Mucosa of descending colon (tissue), 3 donors: ENCODE measurements around the gene NUDT4B. TPM values are rescaled to one million over a fixed set of nuclear protein-coding genes. Genes with fewer than 3 reads are reported as not detected.
"Not testable (repeated sequence)": the region's sequence is repeated elsewhere in the genome, so short reads cannot be mapped to it uniquely, and the experiment has no call there.

Experiments
- ATAC-seq: fragments of 200-7000 bp; cut with Tn5 transposase; one replicate; pipeline ENCODE4 v1.9.1; 2020; ENCODE audit warnings: mild to moderate bottlenecking, moderate library complexity
- DNase-seq, 3 donors: peaks; one replicate each; pipeline ENCODE4 v3.0.0-alpha.2; 2020
- H3K36me3 ChIP-seq: fragments of 200-600 bp; one replicate; pipeline ENCODE4 v1.8.0; 2021; ENCODE audit warnings: low read depth, mild to moderate bottlenecking
- H3K4me1 ChIP-seq: fragments of 200-600 bp; one replicate; pipeline ENCODE4 v1.8.0; 2021; ENCODE audit warnings: low read depth, mild to moderate bottlenecking
- H3K4me3 ChIP-seq: fragments of 200-600 bp; one replicate; pipeline ENCODE4 v1.8.0; 2021; ENCODE audit warnings: mild to moderate bottlenecking
- H3K9me3 ChIP-seq: fragments of 200-600 bp; one replicate; pipeline ENCODE4 v1.8.0; 2021; ENCODE audit warnings: mild to moderate bottlenecking
- intact Hi-C, 2 donors: fragments of 100-400 bp; cut with DNase I in 1 of 2; cut with micrococcal nuclease in 1 of 2; formaldehyde crosslinking; loops; one replicate each; pipeline versions ENCODE4 v1.11.0 to v1.11.1; 2022; cut with DNase I, micrococcal nuclease
- total RNA-seq, 3 donors: library from RNA; stranded (reverse); fragmentation: NEBNext Ultra II Directional in 2 of 3; extraction: Animal tissue kit (Norgen Biotek cat#: 25700) in 2 of 3; gene quantifications; one replicate each; pipeline versions ENCODE4 v1.2.1 to v1.2.4, GENCODE V29; 2021 to 2023
- donor health status: DM: no; HTN: no; CAD: no; lungs with moderate emphysema.
- donor health status: DM: no; HTN: no; CAD: no.
- donor health status: DM: no; HTN: yes; CAD: no.

NUDT4B gene
- total RNA-seq, 3 donors from 2014 or later, result 0.61 to 1.4 TPM; not detected in 1

DNA sequence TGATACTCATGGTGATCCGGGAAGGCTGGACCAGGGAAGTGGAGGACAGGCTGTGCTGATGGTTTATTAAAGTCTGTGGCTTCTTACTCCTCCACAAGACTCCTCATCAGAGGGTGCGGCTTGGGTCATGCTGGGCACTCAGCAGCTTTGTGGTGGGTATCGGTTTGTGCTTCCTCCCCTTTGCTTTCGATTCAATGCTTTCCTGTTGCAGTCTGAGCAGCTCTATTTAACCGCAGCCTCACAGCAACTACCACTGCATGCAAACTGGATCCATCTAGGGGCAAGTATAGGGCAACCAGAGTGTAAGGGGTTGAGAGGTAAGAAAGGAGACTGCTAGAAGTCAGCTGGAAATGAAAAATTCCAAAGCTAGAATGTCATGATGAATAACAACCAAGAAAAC lies 9.8 kb downstream of the NUDT4B start:
- H3K4me3 ChIP-seq, intact Hi-C loops, H3K36me3 ChIP-seq, H3K4me1 ChIP-seq, DNase-seq, H3K9me3 ChIP-seq: not testable (repeated sequence)
- ATAC-seq, result peak; percentile 86

DNA sequence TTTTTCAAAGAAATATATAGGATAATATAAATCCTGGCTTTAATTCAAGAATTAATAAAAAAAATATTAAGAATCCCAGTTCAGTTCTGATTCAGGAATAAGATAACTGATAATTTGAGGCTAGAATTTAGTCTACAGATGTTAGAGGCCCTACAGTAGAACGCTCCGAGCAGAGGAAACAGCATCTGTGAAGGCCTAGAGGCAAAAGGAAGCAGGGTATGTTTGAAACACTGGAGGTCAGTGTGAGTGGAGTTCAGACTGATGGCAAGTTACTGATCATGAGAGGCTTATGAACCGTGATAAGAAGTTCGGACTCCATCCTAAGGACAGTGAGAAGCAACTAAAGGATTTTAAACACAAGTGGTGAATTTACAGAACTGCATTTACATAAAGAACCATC lies 10.4 kb downstream of the NUDT4B start:
- H3K9me3 ChIP-seq, H3K4me1 ChIP-seq, H3K36me3 ChIP-seq, H3K4me3 ChIP-seq, DNase-seq, intact Hi-C loops: not testable (repeated sequence)
- ATAC-seq, result peak; percentile 43

DNA sequence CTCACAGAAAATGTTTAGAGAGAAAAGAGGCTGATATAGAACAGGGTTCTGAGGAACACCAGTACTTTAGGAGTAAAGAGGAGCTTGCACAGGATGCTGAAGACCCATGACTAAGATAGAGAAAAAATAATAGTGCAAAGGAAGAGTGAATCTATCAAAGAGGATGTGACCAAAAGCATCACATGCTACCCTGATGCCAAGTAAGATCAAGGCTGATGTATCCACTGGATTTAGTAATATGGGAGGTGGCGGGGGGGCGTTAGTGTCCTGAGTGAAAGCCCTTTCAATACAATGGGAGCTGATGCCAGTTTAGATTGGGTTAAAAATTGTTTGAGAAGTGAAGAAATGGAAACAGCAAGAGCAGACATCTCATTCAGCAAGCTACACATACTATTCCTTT lies 11.2 kb downstream of the NUDT4B start:
- ATAC-seq, H3K36me3 ChIP-seq, H3K9me3 ChIP-seq, H3K4me3 ChIP-seq, intact Hi-C loops, H3K4me1 ChIP-seq: not testable (repeated sequence)
- peak in 2 of 3 donors; percentile 6 to 27 for DNase-seq

DNA sequence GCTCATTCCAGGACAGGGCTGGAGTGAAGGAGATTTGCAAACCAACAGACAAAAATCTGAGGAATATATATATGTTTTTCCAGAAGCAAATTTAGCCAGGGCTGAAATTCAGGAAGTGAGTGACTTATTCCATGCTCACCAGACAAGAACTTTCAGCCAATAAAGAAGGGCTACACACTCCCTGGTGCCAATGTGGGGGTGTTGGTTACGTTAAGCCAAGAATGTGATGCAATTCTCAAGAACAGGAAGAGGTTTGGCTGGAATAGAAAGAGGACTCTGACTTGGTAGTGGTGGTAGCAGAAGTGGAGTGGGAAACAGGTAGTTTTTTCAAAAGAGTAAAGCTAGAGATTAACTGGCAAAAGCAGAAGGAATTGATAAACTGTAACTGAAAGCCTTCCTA lies 11.6 kb downstream of the NUDT4B start:
- DNase-seq, H3K4me3 ChIP-seq, H3K4me1 ChIP-seq, H3K9me3 ChIP-seq, H3K36me3 ChIP-seq, intact Hi-C loops: not testable (repeated sequence)
- peak; percentile 73 for ATAC-seq

DNA sequence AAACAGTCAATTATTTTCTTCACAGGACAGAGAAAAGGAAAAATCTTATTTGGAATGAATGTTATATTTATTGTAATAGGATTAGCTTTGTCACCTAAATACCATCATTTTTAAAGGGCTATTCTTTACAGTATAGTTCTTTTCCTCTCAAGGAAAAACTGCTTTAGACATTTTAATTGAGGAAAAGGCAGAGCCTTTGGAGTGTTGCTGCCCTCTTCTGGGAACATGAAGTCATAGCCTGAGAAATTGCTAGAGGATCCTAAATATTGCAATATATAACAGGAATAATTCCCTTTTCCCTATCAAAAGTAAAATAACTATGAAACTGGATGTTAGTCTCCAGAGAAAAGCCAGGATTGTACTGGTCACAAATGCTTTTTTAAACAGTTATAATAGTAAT lies 12.8 kb downstream of the NUDT4B start:
- H3K9me3 ChIP-seq, DNase-seq, H3K4me1 ChIP-seq, H3K4me3 ChIP-seq, intact Hi-C loops, H3K36me3 ChIP-seq: not testable (repeated sequence)
- ATAC-seq, result peak; percentile 73

DNA sequence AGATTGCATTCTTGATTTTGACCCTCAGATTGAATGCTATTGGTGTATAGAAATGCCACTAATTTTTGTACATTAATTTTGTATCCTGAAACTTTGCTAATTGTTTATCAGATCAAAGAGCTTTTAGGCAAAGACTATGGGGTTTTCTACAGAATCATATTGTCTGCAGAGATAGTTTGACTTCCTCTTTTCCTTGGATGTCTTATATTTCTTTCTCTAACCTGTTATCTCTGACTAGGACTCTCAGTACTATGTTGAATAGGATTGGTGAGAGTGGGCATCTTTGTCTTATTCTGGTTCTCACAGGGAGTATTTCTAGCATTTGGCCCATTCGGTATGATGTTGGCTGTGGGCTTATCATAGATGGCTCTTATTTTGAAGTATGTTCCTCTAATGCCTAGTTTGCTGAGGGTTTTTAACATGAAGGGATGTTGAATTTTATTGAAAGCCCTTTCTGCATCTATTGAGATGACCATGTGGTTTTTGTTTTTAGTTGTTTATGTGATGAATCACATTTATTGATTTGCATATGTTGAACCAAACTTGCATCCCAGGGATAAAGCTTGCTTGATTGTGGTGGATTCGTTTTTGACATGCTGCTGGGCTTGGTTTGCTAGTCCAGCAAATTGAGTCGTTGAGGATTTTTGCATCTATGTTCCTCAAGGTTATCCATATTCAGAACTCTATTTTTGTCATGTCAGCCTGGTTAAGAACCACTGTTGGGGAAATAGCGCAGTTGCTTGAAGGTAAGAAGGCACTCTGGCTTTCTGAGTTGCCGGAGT lies 16.9 kb downstream of the NUDT4B start:
- H3K4me3 ChIP-seq, H3K36me3 ChIP-seq, H3K9me3 ChIP-seq, DNase-seq, ATAC-seq, intact Hi-C loops, H3K4me1 ChIP-seq: not testable (repeated sequence)

DNA sequence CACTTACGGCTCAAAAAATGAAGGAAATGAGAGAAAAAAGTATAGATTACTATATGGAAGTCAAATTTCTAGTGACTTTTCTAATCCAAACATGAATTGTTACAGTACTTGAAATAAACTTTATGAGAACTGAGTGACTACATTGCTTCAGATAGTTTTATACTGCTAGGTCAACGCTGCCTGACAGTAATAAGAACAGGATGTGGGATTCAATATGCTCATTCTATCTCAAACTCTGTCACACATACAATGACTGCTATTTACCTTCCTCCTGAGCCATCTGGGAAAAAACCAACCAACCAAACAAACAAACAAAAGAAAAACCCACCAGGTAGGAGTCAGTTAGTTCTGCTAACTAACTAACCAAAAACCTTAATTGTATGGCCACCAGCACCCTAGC lies 20.0 kb downstream of the NUDT4B start:
- H3K4me3 ChIP-seq, H3K4me1 ChIP-seq, DNase-seq, H3K36me3 ChIP-seq, intact Hi-C loops, H3K9me3 ChIP-seq, ATAC-seq: not testable (repeated sequence)

DNA sequence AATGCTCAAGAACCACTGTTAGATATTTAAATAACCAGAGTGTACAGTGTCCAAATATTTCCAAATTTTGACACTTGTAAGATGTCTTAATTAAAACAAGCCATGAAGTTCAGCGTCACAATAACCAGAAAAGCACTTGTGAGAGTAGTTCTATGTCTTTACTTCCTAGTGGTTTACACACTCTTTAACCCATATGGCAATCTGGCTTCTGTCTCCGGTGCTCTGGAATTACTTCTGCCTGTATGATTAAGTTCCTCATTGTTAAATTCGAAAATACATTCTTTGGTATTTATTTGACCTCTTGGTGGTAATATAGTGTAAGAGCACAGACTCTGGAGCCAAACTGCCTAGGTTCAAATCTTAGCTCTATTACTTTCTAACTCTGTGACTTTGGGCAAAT lies 20.9 kb downstream of the NUDT4B start:
- intact Hi-C loops, ATAC-seq, DNase-seq, H3K4me1 ChIP-seq, H3K9me3 ChIP-seq, H3K36me3 ChIP-seq, H3K4me3 ChIP-seq: not testable (repeated sequence)

DNA sequence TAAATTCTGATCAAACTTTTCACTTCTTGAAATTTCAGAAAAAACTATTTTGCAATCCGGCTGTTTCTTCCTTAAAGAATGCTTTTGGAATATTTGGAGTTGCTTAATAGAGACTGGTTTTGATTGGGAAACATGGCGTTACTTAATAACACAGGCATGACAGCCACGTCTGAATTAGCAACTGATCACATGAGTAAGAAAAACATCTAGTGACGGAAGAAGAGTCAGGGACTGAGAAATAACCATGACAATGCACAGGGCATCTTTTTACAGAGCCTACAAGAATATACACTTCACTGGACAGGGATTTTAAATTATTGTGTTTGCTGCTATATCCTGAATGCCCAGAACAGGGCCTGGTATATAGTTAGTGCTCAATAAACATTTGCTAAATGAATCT lies 25.1 kb downstream of the NUDT4B start:
- H3K4me3 ChIP-seq, H3K4me1 ChIP-seq, DNase-seq, H3K36me3 ChIP-seq, intact Hi-C loops, H3K9me3 ChIP-seq: not testable (repeated sequence)
- ATAC-seq, result peak; percentile 37

DNA sequence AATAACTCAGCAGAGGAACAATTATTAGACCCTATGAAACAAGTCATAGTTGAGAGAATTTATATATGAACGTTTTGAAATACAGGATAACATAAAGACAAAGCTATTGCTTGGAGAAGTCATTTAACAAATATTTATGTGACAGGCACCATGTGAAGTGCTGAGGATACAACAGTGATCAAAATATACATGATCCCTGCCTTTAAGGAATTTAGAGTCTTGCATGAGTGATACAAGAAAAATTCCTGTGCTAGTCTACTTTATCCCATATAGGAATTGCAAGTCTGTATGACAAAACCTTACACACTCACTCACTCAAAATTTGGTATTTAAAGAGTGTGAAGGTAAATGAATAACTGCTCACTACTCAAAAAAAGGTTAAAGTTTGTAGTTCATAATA lies 25.5 kb downstream of the NUDT4B start:
- H3K4me3 ChIP-seq, H3K36me3 ChIP-seq, intact Hi-C loops, H3K4me1 ChIP-seq, DNase-seq, ATAC-seq, H3K9me3 ChIP-seq: not testable (repeated sequence)

DNA sequence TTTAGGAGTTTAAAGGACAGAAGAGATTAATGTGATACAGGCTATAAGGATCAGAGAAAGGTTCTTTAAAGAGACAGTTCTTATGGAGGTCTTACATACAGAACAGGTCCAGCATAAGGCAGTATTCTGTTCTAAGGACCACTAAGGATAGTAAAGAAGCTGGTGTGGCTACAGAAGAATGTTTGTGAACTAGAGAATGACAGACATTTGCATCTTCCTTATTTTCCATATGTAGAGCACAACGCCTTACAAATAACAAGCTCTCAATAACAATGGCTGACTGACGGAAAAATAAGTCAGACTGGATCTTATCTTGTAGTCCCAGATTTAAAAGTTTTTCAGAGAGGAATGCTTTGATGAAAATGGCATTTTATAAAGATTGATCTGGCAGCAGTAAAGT lies 26.7 kb downstream of the NUDT4B start:
- H3K4me3 ChIP-seq, DNase-seq, H3K36me3 ChIP-seq, H3K4me1 ChIP-seq, ATAC-seq, intact Hi-C loops, H3K9me3 ChIP-seq: not testable (repeated sequence)

DNA sequence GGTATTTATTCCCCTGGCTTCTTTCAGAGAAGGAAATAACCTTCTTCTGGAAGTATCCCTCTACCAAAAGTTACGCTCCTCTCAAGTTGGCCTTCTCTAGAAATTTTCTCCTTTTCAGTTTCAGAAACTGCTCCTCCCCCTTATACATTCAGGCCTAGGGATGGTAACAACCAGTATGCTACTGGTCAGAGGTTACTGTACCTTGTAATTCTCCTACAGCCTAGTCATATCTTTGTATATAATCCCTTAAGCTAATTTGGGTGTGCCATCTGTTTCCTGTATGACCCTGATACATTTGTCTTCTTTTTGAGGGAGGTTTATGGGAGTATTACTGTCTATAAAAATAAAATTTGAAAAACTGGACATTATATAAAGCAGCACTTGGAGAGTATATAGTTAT lies 29.1 kb downstream of the NUDT4B start:
- DNase-seq, H3K36me3 ChIP-seq, H3K9me3 ChIP-seq, H3K4me3 ChIP-seq, intact Hi-C loops, H3K4me1 ChIP-seq: not testable (repeated sequence)
- peak; percentile 65 for ATAC-seq

DNA sequence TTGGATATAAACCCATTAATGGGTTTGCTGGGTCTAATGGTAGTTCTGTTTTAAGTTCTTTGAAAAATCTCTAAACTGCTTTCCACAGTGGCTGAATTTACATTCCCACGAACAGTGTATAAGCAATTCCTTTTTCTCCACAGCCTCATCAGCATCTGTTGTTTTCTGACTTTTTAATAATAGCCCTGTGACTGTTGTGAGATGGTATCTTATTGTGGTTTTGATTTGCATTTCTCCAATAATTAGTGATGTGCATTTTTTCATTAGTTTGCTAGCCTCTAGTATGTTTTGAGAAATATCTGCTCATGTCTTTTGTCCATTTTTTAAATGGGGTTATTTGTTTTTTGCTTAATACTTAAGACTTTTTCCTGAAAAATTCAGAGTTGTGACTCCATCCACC lies 31.8 kb downstream of the NUDT4B start:
- intact Hi-C loops, ATAC-seq: not testable (repeated sequence)

DNA sequence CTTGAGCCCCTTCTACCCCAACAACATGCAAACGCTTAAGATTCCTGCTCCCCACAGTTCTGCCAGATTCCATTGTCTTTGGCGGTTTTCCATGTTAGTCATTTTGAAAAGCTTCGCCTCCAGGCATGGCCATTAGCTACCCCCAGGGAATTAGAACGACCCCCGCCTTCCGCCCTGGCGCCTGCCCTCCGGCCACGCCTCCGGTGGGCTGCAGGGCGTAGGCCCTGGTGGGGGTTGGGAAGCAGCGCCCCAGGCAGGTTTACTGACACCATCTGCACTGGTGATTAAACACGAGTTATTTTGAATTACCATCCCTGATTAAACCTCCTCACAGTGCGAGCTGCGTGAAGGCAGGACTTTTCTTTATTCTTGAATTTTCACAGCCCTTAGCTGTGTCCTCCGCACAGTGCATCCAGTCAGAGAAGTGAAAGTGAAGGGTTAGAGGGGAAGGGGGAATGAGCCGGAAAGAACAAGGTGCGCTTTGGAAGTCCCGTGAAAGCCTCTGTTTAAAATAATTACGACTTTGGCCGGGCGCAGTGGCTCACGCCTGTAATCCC lies 43.0 kb downstream of the NUDT4B start:
- H3K4me3 ChIP-seq, DNase-seq: not testable (repeated sequence)
- ATAC-seq, result peak; percentile 63

More for the DNA sequence above, 31.8 kb downstream of the NUDT4B start:
- not testable (repeated sequence) for H3K4me1 ChIP-seq, H3K36me3 ChIP-seq, DNase-seq, H3K9me3 ChIP-seq, H3K4me3 ChIP-seq

More for the DNA sequence above, 43.0 kb downstream of the NUDT4B start:
- H3K9me3 ChIP-seq, H3K36me3 ChIP-seq, H3K4me1 ChIP-seq, intact Hi-C loops: not testable (repeated sequence)
